Activated CD4-positive, CD25-positive, alpha-beta regulatory T cell treated with anti-CD3 and anti-CD28 coated beads, Interleukin-2, amount 50 U/mL, for 24 hours (primary cell): ENCODE measurements around the gene GET4.
"Not testable (repeated sequence)": the region's sequence is repeated elsewhere in the genome, so short reads cannot be mapped to it uniquely, and the experiment has no call there.

ENCODE experiments used
- ATAC-seq, 2 donors: fragments of 150-1000 bp; cut with Tn5 transposase; one replicate each; pipeline ENCODE4 v1.10.0; 2021; ENCODE audit warnings: mild to moderate bottlenecking in 1 of 2, moderate library complexity in 1 of 2

GET4 gene

GRCh38 chr7:871900-872537, 4.3 kb upstream of the GET4 start:
- ATAC-seq = no peak

GRCh38 chr7:872685-873084, 3.7 kb upstream of the GET4 start:
- ATAC-seq = not testable (repeated sequence)

DNA sequence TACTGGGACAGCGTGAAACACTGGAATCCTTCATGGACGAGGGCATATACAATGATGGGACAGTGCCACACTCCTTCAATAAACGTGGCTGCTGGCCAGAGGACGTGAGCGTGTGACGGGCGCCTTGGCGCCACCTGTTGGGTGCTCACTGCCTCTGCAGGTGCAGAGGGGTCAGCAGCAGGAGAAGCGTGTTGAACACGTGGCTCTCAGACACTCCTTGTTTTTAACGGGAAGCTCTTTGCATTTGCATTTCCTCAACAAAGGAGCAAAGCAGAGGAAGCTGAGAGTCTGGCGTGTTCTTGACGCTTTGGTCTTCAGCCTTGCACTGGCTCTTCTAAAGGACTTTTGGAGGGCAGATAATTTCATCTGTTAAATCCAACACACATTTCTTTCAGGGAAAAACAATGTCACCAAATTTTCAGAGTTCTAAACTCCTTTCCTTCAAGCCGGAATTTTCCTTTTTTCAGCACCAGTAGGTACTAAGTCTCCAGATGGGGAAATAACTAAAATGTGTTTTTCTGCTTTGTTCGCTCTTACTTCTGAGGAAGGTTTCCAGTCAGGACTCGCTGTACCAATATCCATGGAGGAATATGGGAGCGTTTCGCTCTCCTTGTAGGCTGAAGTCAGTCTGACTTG, 2.9 kb upstream of the GET4 start:
- ATAC-seq = peak; percentile 26 to 39

DNA sequence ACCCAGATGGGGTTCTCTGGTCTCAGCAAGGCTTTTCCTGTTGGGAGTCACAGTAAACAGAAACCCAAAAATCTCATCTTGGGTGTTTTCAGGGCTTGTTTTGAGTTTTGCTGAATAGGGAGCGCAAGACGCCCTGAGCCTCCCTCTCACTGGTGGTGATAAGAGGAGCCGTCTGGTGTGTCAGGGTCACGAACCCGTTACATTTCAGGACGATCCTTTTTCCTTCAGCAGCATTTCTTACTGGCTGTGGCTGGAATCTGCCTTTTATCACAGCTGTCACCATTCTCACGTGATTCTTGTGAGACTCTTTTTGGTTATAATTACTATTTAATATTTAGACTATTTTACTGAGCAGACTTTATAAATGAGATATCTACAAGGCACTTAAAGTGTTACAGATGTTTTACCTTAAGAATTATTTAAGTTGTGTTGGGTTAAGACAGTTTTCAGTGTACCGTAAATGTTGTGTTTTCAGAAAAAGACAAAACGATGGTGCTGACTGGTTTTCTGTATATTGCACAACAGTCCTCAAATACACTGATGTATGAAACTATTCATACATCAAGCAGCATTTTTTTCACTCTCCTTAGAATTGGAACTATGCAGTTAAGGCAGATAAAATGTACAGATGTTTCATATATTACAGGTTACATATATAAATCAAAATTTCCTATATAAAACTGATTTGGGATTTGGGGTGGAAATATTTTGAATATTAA, 2.2 kb upstream of the GET4 start:
- ATAC-seq = no peak

GRCh38 chr7:875051-875450, 1.3 kb upstream of the GET4 start:
- no peak for ATAC-seq

DNA sequence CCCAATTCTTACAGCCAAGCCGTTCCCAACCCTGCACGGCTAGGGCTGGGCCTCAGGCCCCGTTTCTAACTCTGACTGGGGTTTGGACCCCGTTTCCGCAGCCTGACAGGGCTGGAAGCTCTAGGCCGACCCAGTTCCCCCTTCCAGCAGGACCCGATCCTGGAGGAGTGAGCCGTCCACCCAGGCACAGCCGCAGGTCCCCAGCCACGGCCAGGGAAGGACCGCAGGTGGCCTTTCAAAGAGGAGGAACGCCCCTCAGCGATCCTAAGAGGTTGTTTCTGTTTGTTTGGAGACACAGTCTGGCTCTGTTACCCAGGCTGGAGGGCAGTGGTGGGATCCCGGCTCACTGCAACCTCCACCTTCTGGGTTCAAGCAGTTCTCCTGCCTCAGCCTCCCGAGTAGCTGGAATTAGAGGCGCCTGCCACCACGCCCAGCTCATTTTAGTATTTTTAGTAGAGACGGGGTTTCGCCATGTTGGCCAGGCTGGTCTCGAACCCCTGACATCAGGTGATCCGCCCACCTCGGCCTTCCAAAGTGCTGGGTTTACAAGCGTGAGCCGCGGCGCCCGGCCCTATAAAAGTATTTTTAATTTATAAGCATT, 778 bp upstream of the GET4 start:
- ATAC-seq = no peak

GRCh38 chr7:876972-877311, 588 bp downstream of the GET4 start:
- peak; percentile 1 for ATAC-seq

- no peak for ATAC-seq
These were observed 1.2 kb downstream of the GET4 start for GRCh38 chr7:877312-878232.

GRCh38 chr7:879093-879492, 2.7 kb downstream of the GET4 start:
- ATAC-seq = no peak

GRCh38 chr7:879706-880105, 3.4 kb downstream of the GET4 start:
- no peak for ATAC-seq

DNA sequence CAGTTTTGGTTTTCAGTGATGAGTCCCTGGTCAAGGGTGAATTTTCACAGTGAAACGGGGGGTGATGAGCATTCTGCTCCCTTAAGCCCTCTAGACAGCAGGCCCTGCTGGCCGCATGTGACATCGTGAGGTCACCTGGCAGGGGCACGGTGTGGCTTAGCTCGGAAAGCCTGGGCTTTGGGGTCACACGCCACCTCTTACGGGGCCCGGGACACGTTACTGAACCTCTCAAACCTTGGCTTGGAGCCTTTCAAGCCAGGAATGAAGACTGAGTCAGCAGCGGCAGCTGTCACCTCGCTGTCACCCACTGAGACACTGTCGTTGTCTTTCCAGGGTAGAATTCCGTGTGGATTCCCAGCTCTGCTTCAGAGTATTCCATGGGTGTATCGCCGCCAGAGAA, 4.1 kb downstream of the GET4 start:
- ATAC-seq = no peak

DNA sequence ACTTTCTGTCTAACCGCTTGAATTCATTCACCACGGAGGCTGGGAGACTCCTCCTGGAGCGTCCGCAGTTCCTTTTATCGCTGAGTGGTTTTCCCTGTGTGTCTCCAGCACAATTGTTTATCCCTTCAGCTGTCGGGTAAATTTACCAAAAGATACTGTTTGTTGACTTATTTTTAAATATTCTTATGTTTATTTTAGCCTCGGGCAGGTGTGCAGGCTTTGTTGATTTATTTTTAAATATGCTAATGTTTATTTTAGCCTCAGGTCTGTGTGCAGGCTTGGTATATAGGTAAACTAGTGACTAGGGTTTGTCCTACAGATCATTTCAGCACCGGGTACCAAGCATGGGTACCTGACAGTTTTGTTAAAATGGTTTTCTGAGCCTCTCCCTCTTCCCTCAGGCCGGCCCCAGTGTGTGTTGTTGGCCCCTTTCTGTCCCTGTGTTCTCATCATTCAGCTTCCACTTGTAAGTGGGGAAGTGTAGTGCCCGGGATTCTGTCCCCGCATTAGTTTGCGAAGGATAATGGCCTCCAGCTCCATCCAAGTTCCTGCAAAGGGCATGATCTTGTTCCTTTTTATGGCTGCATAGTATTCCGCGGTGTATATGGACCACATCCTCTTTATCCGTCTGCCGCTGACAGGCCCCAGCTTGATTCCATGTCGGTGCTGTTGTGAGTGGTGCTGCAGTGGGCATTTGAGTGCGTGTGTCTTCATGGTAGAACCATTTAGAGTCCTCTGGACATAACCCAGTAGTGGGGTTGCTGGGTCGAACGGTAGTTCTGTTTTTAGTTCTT, 5.3 kb downstream of the GET4 start:
- no peak for ATAC-seq

GRCh38 chr7:882336-883035, 6.1 kb downstream of the GET4 start:
- ATAC-seq = no peak

DNA sequence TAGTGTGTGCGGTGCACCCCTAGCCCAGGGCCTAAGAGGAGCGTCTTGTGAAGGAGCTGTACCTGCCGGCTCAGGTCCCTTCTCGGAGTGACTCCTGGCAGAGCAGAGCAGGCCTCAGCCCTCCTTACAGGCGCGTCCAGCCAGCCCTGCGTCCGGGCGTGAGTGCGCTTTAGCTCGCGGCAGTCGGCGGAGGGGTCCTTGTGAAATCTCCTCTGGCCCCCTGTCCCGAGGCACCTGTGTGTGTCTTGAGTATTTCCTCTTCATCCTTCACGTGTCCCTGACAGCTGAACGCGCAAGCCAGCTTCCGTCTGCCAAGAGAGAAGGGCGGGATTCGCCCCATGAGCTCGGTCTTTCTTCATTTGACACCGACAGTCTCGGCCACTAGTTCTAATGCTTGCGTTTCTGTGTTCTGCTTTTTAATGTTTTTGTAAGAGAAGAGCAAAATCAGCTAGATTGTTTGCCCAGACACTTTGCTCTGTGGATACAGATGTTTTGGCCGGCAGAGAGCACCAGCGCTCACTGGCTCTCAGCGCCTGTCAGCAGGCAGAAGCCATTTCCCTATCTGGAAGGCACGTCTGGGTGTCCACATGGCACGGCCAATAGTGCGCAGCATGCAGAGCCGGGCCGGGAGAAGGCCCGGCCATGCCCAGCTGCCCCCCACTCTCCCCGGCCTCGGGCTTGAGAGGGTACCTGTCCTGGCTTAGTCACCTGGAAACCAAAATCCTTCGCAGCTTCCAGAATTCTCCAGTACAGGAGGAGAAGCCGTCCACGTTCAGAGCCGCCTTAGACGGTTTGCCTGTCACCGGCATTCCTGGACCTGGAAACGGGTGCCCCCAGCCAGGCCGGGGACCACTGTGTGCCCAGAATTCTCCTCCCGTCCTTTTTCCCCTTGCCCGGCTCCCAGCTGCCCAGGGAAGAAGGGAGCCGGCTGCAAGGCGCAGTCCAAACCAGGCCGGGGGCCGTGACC, 7.0 kb downstream of the GET4 start:
- ATAC-seq = no peak

DNA sequence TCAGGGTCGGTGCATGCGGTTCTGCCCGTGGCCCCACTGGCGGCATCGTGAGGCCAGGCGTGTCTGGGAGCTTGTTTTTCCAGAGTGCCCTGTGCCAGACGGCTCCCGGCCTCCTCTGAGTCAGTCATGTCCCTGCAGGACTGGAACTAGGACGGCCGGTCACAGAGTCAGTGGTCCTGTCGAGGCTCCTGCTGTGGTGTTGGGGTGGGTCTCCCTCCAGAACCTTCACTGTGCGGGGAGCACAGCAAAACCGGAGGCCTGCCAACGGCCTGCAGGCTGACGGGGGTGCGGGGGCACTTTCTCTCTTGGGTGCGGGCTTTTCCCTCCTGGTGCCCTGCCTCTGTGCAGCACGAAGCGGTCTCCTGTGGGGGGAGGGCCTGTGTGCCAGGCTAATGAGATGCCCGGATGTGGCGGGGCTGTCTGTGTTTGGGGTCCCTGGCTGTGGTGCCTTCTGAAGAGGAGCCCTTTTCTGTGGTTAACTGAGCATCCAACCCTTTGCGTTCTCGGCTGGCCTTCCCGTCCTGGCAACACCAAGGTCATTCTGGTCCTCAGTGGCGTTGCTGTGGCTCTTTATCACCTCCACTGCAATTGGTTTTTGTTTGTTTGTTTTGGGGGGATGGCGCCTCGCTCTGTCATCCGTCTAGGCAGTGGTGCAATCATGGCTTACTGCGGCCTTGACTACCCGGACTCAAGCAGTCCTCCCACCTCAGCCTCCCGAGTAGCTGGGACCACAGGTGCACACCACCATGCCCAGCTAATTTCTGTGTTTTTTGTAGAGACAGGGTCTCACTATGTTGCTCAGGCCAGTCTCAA, 8.0 kb downstream of the GET4 start:
- ATAC-seq = no peak

DNA sequence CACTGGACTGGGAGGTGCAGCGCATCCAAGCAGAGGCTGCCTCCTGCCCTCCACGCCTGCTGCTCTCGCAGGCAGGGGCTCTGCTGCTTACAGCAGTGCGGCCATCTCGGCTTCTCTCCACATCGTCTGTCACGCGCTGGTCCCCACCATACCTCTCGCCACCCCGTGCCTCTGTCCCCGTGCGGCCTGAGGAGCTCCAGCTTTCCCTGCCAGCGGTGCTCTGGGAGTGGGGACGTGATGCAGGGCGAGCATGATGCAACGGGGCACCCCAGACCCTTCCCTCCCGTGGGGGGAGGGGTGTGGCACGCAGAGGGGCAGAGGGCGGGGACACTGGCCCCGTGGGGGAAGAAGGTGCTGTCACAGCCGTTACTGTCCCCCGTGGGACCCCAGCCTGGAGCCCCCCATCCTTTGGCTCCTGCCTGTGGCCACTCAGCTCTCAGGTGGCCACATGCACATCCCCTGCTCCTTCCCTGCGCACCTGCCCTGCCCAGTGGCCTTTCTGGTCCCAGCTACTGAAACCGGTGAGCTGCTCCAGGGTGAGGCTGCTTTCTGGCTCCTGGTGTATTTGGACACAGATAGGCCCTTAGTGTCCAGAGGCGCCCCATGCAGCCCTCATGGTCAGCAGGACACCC, 9.0 kb downstream of the GET4 start:
- ATAC-seq = no peak

DNA sequence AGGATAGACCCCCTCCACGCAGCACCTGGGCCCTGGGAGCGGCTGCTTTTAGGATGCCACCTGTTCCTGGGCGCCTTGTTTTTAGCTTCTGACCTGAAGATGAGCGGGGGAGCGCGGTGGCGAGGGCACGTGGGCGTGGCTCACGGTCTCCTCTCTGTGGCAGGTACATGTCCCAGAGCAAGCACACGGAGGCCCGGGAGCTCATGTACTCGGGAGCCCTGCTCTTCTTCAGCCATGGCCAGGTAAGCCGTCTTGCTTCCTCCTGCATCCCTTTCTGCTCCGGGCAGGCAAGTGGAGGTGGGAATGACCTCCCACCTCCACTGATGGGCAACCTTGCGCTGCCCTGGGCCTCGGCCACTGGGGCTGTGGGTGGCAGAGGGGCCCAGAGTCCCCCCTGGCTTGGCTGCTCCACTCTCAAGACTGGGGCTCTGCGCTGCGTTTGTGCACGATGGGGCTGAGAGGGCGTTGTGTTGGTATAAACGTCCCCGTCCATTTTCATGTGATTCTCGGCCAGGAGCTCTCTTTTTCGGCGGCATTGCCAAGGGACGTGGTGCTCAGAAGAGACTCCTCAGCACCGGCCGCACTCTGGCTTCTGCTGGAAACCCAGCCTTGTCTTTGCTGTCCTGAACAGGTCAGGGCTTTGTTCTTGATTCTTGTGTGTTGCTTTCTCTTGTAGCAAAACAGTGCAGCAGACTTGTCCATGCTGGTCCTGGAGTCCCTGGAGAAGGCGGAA, 9.7 kb downstream of the GET4 start:
- no peak for ATAC-seq
